ENCODE measurements around the gene KLF13.

- no peak for TF ChIP-seq POLR2A (IDR thresholded peaks at IDR 0.05; ENCODE audit: low read depth, low read length)
- no peak for TF ChIP-seq SPI1 (IDR thresholded peaks at IDR 0.05; ENCODE audit: low read depth, low read length)
- TF ChIP-seq TAF1 (IDR thresholded peaks at IDR 0.05; ENCODE audit: low read depth, low read length): no peak
Measured at GRCh38 chr15:31369727-31370126, 43.1 kb downstream of the KLF13 start.
